Natural killer cell (primary cell): ENCODE results near the gene FAM120AOS. TPM values are rescaled to one million over a fixed set of nuclear protein-coding genes. Genes with fewer than 3 reads are reported as not detected.

Source experiments
- ATAC-seq, 3 donors: fragments of 150-1000 bp in 2 of 3; fragments of 200-7000 bp in 1 of 3; cut with Tn5 transposase; 1 replicate in 1 of 3; 2 replicates in 2 of 3; pipeline ENCODE4 v1.10.0; 2021; ENCODE audit warnings: mild to moderate bottlenecking in 2 of 3, moderate library complexity in 2 of 3
- DNase-seq, 2 donors: peaks; one replicate each; pipeline versions ENCODE4 v3.0.0 to v3.0.0-alpha.2; 2013 to 2021; ENCODE audit warnings: mixed read lengths in 1 of 2
- H3K27ac ChIP-seq: one replicate; pipeline ENCODE4 v1.5.1; 2013; ENCODE audit warnings: mild to moderate bottlenecking, low read length
- H3K27me3 ChIP-seq: one replicate; pipeline ENCODE4 v1.6.1; 2013; ENCODE audit warnings: low read length; ENCODE audit not compliant: control insufficient read depth, insufficient read depth
- H3K36me3 ChIP-seq: one replicate; pipeline ENCODE4 v1.6.1; 2013; ENCODE audit warnings: low read length; ENCODE audit not compliant: control insufficient read depth, insufficient read depth
- H3K4me1 ChIP-seq: one replicate; pipeline ENCODE4 v1.6.1; 2013; ENCODE audit warnings: low read length; ENCODE audit not compliant: control insufficient read depth, insufficient read depth
- H3K4me3 ChIP-seq: one replicate; pipeline ENCODE4 v1.5.1; 2013; ENCODE audit warnings: low read length
- H3K9me3 ChIP-seq: one replicate; pipeline ENCODE4 v1.6.1; 2013; ENCODE audit warnings: low read length; ENCODE audit not compliant: control insufficient read depth, insufficient read depth
- H3K27ac Mint-ChIP-seq, 2 donors: one replicate each; pipeline ENCODE4 v1.8.0; 2022; ENCODE audit warnings: mild to moderate bottlenecking in 2 of 2, mixed read lengths in 2 of 2, moderate library complexity in 1 of 2
- H3K27me3 Mint-ChIP-seq, 2 donors: one replicate each; pipeline ENCODE4 v1.8.0; 2022; ENCODE audit warnings: low read depth in 2 of 2, mixed read lengths in 2 of 2
- H3K36me3 Mint-ChIP-seq: one replicate; pipeline ENCODE4 v1.8.0; 2022; ENCODE audit warnings: mixed read lengths
- H3K4me1 Mint-ChIP-seq, 2 donors: one replicate each; pipeline ENCODE4 v1.8.0; 2022; ENCODE audit warnings: mixed read lengths in 2 of 2
- H3K4me3 Mint-ChIP-seq: one replicate; pipeline ENCODE4 v1.8.0; 2022; ENCODE audit warnings: mild to moderate bottlenecking, moderate library complexity, mixed read lengths
- H3K9me3 Mint-ChIP-seq, 2 donors: one replicate each; pipeline ENCODE4 v1.8.0; 2022; ENCODE audit warnings: mixed read lengths in 2 of 2
- WGBS: methylation state at CpG from one replicate; pipeline ENCODE4 v1.1.7; 2013; ENCODE audit warnings: missing lambda C conversion rate; ENCODE audit not compliant: insufficient coverage; 5-methylcytosine and 5-hydroxymethylcytosine counted together
- intact Hi-C: fragments of 100-400 bp; cut with micrococcal nuclease; formaldehyde crosslinking; loops from one replicate; pipeline ENCODE4 v1.14.2; 2022
- total RNA-seq, 4 donors: library from RNA; stranded (reverse); fragments of 120-200 nt in 1 of 4; gene quantifications; one replicate each; pipeline versions ENCODE4 v1.2.3 to v1.2.4, GENCODE V29; 2013 to 2022
- TF ChIP-seq, protein P1 (sequence below): fragments of 200-600 bp; IDR thresholded peaks from one replicate; pipeline ENCODE4 v1.8.0; 2022; ENCODE audit warnings: antibody characterized with exemption

FAM120AOS gene
- total RNA-seq, 3 donors from 2014 or later (not counting 1 experiment from before 2014, with no cell fraction given) = 36.7 to 49.7 (median 45.3) TPM

DNA sequence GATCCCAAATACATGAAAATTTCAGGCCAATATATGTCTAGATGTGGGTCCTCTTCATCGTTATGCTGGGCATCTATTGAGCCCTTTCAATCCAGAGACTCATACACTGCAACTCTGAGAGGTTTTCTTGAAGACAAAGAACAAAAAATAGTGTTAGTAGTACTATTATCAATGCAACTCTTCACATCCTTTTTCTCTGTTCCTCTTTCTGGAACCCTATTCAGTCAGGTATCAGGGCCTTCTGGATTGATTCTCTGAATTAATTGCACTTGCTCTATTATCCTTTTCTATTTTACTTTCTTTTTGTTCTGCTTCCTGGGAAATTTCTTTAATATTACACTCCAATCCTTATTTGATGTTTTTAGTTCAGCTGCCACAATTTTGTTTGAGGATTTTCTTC, 20.4 kb downstream of the FAM120AOS start:
- WGBS = 80% methylated on average over 1 of the region's 1 CpG
- no peaks in the 10 kb centered on the region for H3K27me3 ChIP-seq
- no peak overlapping the region for H3K4me3 ChIP-seq
- Mint-ChIP-seq H3K4me1 (no peaks in the 10 kb centered on the region), H3K27ac (no peak overlapping the region), H3K9me3 (no peaks in the 10 kb centered on the region), H3K36me3 (no peaks in the 10 kb centered on the region), H3K4me3 (no peak overlapping the region), H3K27me3 (peaks cover 0 to 4% of the 10 kb centered on the region in 2 donors)
- intact Hi-C loops = no loop called here
- ATAC-seq = no peak
- TF ChIP-seq, protein P1, sequence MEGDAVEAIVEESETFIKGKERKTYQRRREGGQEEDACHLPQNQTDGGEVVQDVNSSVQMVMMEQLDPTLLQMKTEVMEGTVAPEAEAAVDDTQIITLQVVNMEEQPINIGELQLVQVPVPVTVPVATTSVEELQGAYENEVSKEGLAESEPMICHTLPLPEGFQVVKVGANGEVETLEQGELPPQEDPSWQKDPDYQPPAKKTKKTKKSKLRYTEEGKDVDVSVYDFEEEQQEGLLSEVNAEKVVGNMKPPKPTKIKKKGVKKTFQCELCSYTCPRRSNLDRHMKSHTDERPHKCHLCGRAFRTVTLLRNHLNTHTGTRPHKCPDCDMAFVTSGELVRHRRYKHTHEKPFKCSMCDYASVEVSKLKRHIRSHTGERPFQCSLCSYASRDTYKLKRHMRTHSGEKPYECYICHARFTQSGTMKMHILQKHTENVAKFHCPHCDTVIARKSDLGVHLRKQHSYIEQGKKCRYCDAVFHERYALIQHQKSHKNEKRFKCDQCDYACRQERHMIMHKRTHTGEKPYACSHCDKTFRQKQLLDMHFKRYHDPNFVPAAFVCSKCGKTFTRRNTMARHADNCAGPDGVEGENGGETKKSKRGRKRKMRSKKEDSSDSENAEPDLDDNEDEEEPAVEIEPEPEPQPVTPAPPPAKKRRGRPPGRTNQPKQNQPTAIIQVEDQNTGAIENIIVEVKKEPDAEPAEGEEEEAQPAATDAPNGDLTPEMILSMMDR = no peak
- DNase-seq = no peak
- H3K27ac ChIP-seq = no peak overlapping the region
- no peaks in the 10 kb centered on the region for H3K36me3 ChIP-seq
- H3K9me3 ChIP-seq = no peaks in the 10 kb centered on the region
- no peaks in the 10 kb centered on the region for H3K4me1 ChIP-seq

DNA sequence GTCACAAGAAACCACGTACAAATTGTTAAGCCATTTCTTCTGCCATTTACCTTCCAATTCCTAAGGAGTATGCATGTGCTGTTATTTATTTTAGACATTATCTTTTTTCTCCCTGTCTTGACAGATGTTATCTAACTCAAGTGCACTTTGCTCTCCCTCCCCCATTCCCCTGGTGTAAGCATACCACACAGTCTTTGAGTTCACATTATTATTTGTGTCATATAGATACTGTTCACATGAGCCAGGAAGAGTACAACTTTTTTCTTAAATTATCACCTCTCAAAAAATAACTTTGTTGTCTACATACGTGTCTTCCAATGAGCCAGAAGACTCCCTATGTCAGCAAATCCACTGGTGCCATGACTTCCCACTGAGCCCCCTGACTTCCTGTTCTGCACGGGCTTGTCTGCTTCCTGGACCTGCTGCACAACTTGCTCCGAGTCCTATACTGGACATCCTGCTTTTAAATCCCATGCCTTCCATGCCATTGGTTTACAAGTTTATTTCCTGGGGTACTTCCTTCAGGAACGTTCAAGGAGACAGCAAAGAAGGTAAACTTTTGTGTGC, 21.8 kb downstream of the FAM120AOS start:
- DNase-seq = no peak
- Mint-ChIP-seq H3K4me1 (no peaks in the 10 kb centered on the region), H3K36me3 (no peaks in the 10 kb centered on the region), H3K27ac (no peak overlapping the region), H3K4me3 (no peak overlapping the region), H3K27me3 (peaks cover 7 to 9% of the 10 kb centered on the region in 2 donors), H3K9me3 (no peaks in the 10 kb centered on the region)
- H3K4me1 ChIP-seq = no peaks in the 10 kb centered on the region
- no peaks in the 10 kb centered on the region for H3K27me3 ChIP-seq
- TF ChIP-seq, protein P1 = no peak
- WGBS = 31% methylated on average over 4 of the region's 5 CpGs
- no peak overlapping the region for H3K4me3 ChIP-seq
- no peak for ATAC-seq
- H3K9me3 ChIP-seq = no peaks in the 10 kb centered on the region
- intact Hi-C loops = no loop called here
- no peaks in the 10 kb centered on the region for H3K36me3 ChIP-seq
- no peak overlapping the region for H3K27ac ChIP-seq

DNA sequence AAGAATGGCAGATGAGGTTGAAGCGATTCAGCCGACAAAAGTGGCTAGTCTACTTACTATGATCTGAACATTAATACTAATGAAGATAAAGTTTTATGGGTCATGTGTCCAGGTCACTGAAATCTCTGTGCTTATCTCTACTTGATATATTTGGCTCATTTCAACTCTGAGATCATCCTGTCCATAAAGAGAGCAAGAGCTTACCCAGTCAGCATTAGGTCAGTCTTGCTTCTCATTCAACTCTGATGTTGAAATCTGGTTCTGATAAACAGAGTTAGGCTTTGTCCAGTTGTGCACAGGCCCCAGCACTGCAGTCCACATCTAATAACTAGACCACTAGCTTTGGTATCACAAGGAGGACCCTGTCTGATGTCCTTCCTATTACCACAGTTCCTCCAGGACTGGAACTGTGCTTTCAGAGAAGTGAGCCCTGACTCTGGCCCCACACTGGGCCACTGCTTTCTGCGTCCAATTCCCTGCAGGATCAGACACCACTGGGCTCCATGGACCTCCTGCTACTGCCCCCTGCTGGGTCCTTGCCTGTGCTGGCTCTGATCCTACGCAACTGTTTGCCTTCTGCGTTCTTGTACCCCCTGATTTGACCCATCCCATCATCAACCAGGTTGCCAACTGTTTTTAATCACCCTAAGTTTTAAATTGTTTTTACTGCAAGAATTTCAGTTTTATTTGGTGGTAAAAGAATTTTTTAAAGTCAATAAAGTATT, 25.6 kb downstream of the FAM120AOS start:
- TF ChIP-seq, protein P1 = no peak
- intact Hi-C loops = no loop called here

More for the DNA sequence above, 25.6 kb downstream of the FAM120AOS start:
- H3K36me3 ChIP-seq = no peaks in the 10 kb centered on the region
- H3K27ac ChIP-seq = no peak overlapping the region
- Mint-ChIP-seq H3K36me3 (no peaks in the 10 kb centered on the region), H3K27me3 (peaks cover 18 to 36% of the 10 kb centered on the region in 2 donors), H3K9me3 (no peaks in the 10 kb centered on the region), H3K4me3 (no peak overlapping the region), H3K27ac (no peak overlapping the region), H3K4me1 (no peaks in the 10 kb centered on the region)
- no peak overlapping the region for H3K4me3 ChIP-seq
- no peaks in the 10 kb centered on the region for H3K9me3 ChIP-seq
- DNase-seq = no peak
- no peak for ATAC-seq
- no peaks in the 10 kb centered on the region for H3K27me3 ChIP-seq
- H3K4me1 ChIP-seq = no peaks in the 10 kb centered on the region
- 92% methylated on average over 3 of the region's 5 CpGs for WGBS
